ENCODE results near the gene ITIH5.
"Not testable (repeated sequence)": the region's sequence is repeated elsewhere in the genome, so short reads cannot be mapped to it uniquely, and the experiment has no call there.

The ITIH5 gene

GRCh38 chr10:7690885-7691597 lies 24.3 kb upstream of the ITIH5 start:
- H3K36me3 ChIP-seq (ENCODE audit: insufficient read depth, low read length); H3K79me2 ChIP-seq (ENCODE audit: insufficient read depth, low read length); H3F3A ChIP-seq (ENCODE audit: low read depth); H3K4me1 ChIP-seq (ENCODE audit: insufficient read depth, low read length, poor library complexity, severe bottlenecking); H4K20me1 ChIP-seq (ENCODE audit: insufficient read depth, low read length, poor library complexity, severe bottlenecking); H3K9me3 ChIP-seq (ENCODE audit: insufficient read depth, low read depth, low read length); H3K27me3 ChIP-seq (ENCODE audit: insufficient read depth, low read length, poor library complexity, severe bottlenecking); H3K9ac ChIP-seq (ENCODE audit: low read depth, low read length, poor library complexity, severe bottlenecking); H3K4me2 ChIP-seq (ENCODE audit: low read depth, low read length, poor library complexity, severe bottlenecking); H3K4me3 ChIP-seq (ENCODE audit: low read length, poor library complexity, severe bottlenecking); H3K9me2 ChIP-seq (replicated peaks; ENCODE audit: low read depth, low read length); H2AFZ ChIP-seq (ENCODE audit: low read length): not testable (repeated sequence)

GRCh38 chr10:7689591-7689990 lies 22.8 kb upstream of the ITIH5 start:
- Histone ChIP-seq H3K27me3 (ENCODE audit: insufficient read depth, low read length, poor library complexity, severe bottlenecking) (no peaks in the 10 kb centered on the region), H3K4me1 (ENCODE audit: insufficient read depth, low read length, poor library complexity, severe bottlenecking) (no peaks in the 10 kb centered on the region), H3K9me3 (ENCODE audit: insufficient read depth, low read depth, low read length) (no peaks in the 10 kb centered on the region; the same call in 1 of the 2 replicates), H3K36me3 (ENCODE audit: insufficient read depth, low read length) (no peaks in the 10 kb centered on the region), H3K4me3 (ENCODE audit: low read length, poor library complexity, severe bottlenecking) (no peak overlapping the region), H3K79me2 (ENCODE audit: insufficient read depth, low read length) (no peaks in the 10 kb centered on the region), H4K20me1 (ENCODE audit: insufficient read depth, low read length, poor library complexity, severe bottlenecking) (no peaks in the 10 kb centered on the region), H3K4me2 (ENCODE audit: low read depth, low read length, poor library complexity, severe bottlenecking) (no peak overlapping the region), H3K9ac (ENCODE audit: low read depth, low read length, poor library complexity, severe bottlenecking) (no peak overlapping the region), H3F3A (ENCODE audit: low read depth) (no peaks in the 10 kb centered on the region), H3K9me2 (replicated peaks; ENCODE audit: low read depth, low read length) (no peaks in the 10 kb centered on the region), H2AFZ (ENCODE audit: low read length) (no peak overlapping the region)
- TF ChIP-seq CTCF (conservative IDR thresholded peaks at IDR 0.05; ENCODE audit: low read length) (no peak), EZH2phosphoT487 (IDR thresholded peaks at IDR 0.05; ENCODE audit: borderline replicate concordance) (no peak)

GRCh38 chr10:7687228-7687907 lies 20.6 kb upstream of the ITIH5 start:
- no peaks in the 10 kb centered on the region for H4K20me1 ChIP-seq (ENCODE audit: insufficient read depth, low read length, poor library complexity, severe bottlenecking)
- H3K27me3 ChIP-seq (ENCODE audit: insufficient read depth, low read length, poor library complexity, severe bottlenecking): no peaks in the 10 kb centered on the region
- H3F3A ChIP-seq (ENCODE audit: low read depth): no peaks in the 10 kb centered on the region
- no peaks in the 10 kb centered on the region for H3K9me3 ChIP-seq (ENCODE audit: insufficient read depth, low read depth, low read length)
- no peaks in the 10 kb centered on the region for H3K9me2 ChIP-seq (replicated peaks; ENCODE audit: low read depth, low read length)
- H3K36me3 ChIP-seq (ENCODE audit: insufficient read depth, low read length): no peaks in the 10 kb centered on the region
- peak overlapping the region; percentile 70; the same call in 1 of the 2 replicates for H2AFZ ChIP-seq (ENCODE audit: low read length)
- H3K4me2 ChIP-seq (ENCODE audit: low read depth, low read length, poor library complexity, severe bottlenecking): peak overlapping the region; percentile 13
- no peak overlapping the region for H3K9ac ChIP-seq (ENCODE audit: low read depth, low read length, poor library complexity, severe bottlenecking)
- H3K4me1 ChIP-seq (ENCODE audit: insufficient read depth, low read length, poor library complexity, severe bottlenecking): no peaks in the 10 kb centered on the region
- TF ChIP-seq CTCF (conservative IDR thresholded peaks at IDR 0.05; ENCODE audit: low read length) (peak; percentile 99), EZH2phosphoT487 (IDR thresholded peaks at IDR 0.05; ENCODE audit: borderline replicate concordance) (no peak)
- H3K79me2 ChIP-seq (ENCODE audit: insufficient read depth, low read length): no peaks in the 10 kb centered on the region
- no peak overlapping the region for H3K4me3 ChIP-seq (ENCODE audit: low read length, poor library complexity, severe bottlenecking)
